DOHH2 (cell line): Measurements from ENCODE around the gene MAPK13.

ENCODE experiments used
- CTCF ChIP-seq: fragments of 200-600 bp; sonication (generic); IDR thresholded peaks from one replicate; pipeline ENCODE4 v1.5.1; 2014; ENCODE audit warnings: antibody characterized with exemption, mild to moderate bottlenecking, low read depth, low read length; ENCODE audit not compliant: poor library complexity, severe bottlenecking
- EZH2phosphoT487 ChIP-seq: fragments of 200-600 bp; sonication (generic); IDR thresholded peaks from 2 replicates; pipeline ENCODE4 v1.6.1; 2017; ENCODE audit warnings: borderline replicate concordance, mild to moderate bottlenecking, antibody characterized with exemption, low read length, moderate library complexity, mixed read lengths

GRCh38 chr6:36138667-36139066 lies 8.4 kb downstream of the MAPK13 start:
- TF ChIP-seq CTCF = no peak
- TF ChIP-seq EZH2phosphoT487 = no peak
